Measurements from ENCODE around the gene CELF2.
A peak's percentile ranks its signal among the peaks of the same experiment; 100 is the strongest.

CELF2 gene

DNA sequence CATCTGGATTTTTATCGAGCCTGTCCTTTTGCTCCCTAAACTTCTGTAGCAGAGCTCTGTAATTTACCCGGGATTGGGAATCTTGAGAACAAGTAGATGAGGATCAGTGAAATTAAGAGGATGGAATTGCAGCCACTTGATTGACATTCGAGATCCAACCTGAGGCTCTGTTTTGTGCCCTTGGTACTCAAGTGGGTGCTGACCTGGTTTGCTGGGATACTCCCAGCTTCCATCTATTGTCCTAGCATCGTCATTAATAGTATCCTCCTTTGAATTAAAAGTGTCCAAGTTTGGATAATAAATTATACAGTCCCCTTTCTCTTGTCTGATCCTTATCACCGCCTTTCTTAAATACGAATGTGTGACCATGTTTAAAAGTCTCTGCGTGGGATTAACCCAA is 17.1 kb downstream of the CELF2 start:
- H3K4me3 Mint-ChIP-seq = no peak overlapping the region
- peaks cover 3% of the 10 kb centered on the region for H3K9me3 Mint-ChIP-seq
- TF ChIP-seq, protein P1, sequence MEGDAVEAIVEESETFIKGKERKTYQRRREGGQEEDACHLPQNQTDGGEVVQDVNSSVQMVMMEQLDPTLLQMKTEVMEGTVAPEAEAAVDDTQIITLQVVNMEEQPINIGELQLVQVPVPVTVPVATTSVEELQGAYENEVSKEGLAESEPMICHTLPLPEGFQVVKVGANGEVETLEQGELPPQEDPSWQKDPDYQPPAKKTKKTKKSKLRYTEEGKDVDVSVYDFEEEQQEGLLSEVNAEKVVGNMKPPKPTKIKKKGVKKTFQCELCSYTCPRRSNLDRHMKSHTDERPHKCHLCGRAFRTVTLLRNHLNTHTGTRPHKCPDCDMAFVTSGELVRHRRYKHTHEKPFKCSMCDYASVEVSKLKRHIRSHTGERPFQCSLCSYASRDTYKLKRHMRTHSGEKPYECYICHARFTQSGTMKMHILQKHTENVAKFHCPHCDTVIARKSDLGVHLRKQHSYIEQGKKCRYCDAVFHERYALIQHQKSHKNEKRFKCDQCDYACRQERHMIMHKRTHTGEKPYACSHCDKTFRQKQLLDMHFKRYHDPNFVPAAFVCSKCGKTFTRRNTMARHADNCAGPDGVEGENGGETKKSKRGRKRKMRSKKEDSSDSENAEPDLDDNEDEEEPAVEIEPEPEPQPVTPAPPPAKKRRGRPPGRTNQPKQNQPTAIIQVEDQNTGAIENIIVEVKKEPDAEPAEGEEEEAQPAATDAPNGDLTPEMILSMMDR (IDR thresholded peaks at IDR 0.05) = no peak
- H3K27me3 Mint-ChIP-seq (ENCODE audit: low read depth, poor library complexity) = peaks cover 2% of the 10 kb centered on the region
- H3K27ac Mint-ChIP-seq = no peak overlapping the region
- no peaks in the 10 kb centered on the region for H3K36me3 Mint-ChIP-seq (ENCODE audit: low read depth)
- H3K4me1 Mint-ChIP-seq = peaks cover 17% of the 10 kb centered on the region
- no peak for DNase-seq

DNA sequence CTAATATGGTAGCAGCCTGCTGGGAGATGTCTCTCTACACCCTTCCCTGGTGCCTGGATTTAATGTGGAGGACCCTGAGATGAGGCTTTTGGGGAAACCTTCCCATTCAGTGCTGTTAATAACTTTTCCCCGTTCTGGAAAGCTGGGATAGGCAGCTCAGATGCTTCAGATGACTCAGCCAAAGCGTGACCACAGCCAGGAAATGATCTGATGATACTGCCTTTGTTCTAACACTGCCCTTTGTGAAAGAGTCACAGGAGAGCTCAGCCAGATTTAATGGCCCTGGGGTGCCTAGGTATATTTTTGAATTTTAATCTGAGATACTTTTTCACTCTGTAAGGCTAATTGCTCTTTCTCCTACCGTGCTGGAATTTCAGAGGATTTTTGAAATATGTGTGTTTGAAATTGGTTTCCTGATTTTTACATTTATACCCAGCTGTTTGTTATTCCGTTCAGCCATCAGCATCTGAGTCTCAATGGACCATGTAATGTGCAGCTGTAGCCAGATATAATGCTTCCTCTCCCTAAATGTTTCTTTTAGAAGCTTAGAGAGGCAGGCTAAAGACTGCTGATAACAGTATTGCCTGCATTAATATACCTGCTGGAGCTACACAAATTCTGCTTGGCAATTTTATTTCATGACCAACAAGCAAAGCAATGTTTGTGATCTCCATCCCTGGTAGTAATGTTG is 17.8 kb downstream of the CELF2 start:
- peak overlapping the region; percentile 84 for H3K27ac Mint-ChIP-seq
- H3K27me3 Mint-ChIP-seq (ENCODE audit: low read depth, poor library complexity) = no peaks in the 10 kb centered on the region
- TF ChIP-seq, protein P1 (IDR thresholded peaks at IDR 0.05) = no peak
- H3K36me3 Mint-ChIP-seq (ENCODE audit: low read depth) = no peaks in the 10 kb centered on the region
- peaks cover 17% of the 10 kb centered on the region for H3K4me1 Mint-ChIP-seq
- H3K9me3 Mint-ChIP-seq = peaks cover 3% of the 10 kb centered on the region
- H3K4me3 Mint-ChIP-seq = peak overlapping the region; percentile 2
- no peak for DNase-seq

DNA sequence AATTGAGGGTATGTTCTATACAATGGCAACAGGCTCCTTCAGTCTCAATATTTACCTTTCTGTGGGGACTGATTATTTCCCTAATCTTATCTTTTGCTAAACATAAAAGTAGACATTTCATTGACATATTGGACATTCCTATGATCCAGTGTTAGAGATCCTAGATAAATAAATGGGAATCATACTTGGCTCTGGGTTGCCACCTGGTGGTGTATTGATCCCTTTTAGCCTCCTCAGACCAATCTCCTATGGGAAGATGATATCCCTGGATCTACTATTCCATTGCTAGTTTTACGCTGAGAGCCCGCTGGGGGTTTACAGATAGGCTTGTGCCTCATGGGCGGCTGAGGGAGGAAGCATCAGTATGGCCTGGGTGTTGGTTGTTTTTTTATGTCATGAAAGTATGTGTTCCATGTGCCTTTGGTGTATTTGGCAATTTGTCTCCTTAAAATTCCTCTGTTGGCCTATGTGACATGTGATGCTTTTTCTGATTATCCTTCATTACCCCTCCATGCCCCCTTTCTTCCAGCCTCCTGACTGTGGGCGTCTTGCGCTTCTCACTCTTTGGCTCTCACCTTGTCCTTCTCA is 18.8 kb downstream of the CELF2 start:
- H3K4me3 Mint-ChIP-seq = no peak overlapping the region
- H3K27ac Mint-ChIP-seq = no peak overlapping the region
- no peaks in the 10 kb centered on the region for H3K36me3 Mint-ChIP-seq (ENCODE audit: low read depth)
- H3K9me3 Mint-ChIP-seq = peaks cover 3% of the 10 kb centered on the region
- no peaks in the 10 kb centered on the region for H3K27me3 Mint-ChIP-seq (ENCODE audit: low read depth, poor library complexity)
- DNase-seq = peak; percentile 25
- peaks cover 17% of the 10 kb centered on the region for H3K4me1 Mint-ChIP-seq
- TF ChIP-seq, protein P1 (IDR thresholded peaks at IDR 0.05) = peak; percentile 40

DNA sequence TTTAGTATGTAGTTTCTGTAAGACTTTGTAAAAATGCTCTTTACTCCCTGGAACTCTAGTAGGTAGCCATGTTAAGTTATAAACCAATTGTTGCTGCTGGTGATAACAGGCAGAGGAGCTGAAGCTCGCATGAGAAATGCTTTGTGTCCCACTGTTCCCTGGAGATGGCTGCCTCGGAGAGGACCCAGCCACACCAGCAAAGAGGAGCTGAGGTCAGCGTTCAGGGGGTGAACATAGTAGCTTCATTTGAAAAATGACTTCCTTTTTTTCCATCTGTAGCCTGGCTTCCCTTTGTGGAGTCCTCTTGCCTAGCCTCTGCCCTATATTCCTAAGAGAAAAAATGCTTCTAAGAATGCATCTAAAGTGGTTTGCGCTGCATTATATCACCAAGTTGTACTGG is 20.3 kb downstream of the CELF2 start:
- peaks cover 17% of the 10 kb centered on the region for H3K4me1 Mint-ChIP-seq
- H3K4me3 Mint-ChIP-seq = no peak overlapping the region
- TF ChIP-seq, protein P1 (IDR thresholded peaks at IDR 0.05) = no peak
- DNase-seq = no peak
- peaks cover 3% of the 10 kb centered on the region for H3K9me3 Mint-ChIP-seq
- no peaks in the 10 kb centered on the region for H3K27me3 Mint-ChIP-seq (ENCODE audit: low read depth, poor library complexity)
- H3K36me3 Mint-ChIP-seq (ENCODE audit: low read depth) = no peaks in the 10 kb centered on the region
- no peak overlapping the region for H3K27ac Mint-ChIP-seq

- Mint-ChIP-seq H3K9me3 (no peaks in the 10 kb centered on the region), H3K4me1 (peaks cover 18% of the 10 kb centered on the region), H3K27me3 (ENCODE audit: low read depth, poor library complexity) (no peaks in the 10 kb centered on the region), H3K36me3 (ENCODE audit: low read depth) (no peaks in the 10 kb centered on the region), H3K4me3 (no peak overlapping the region), H3K27ac (no peak overlapping the region)
- TF ChIP-seq, protein P1 (IDR thresholded peaks at IDR 0.05) = no peak
- DNase-seq = no peak
These were observed 24.7 kb downstream of the CELF2 start for GRCh38 chr10:11042357-11042756.

- Mint-ChIP-seq H3K4me1 (peaks cover 20% of the 10 kb centered on the region), H3K27ac (no peak overlapping the region), H3K36me3 (ENCODE audit: low read depth) (no peaks in the 10 kb centered on the region), H3K9me3 (no peaks in the 10 kb centered on the region), H3K4me3 (no peak overlapping the region), H3K27me3 (ENCODE audit: low read depth, poor library complexity) (peaks cover 3% of the 10 kb centered on the region)
- DNase-seq = no peak
- TF ChIP-seq, protein P1 (IDR thresholded peaks at IDR 0.05) = no peak
These were observed 25.4 kb downstream of the CELF2 start for GRCh38 chr10:11043039-11043438.
